GM21737 (cell line): ENCODE measurements around the gene ANKRD22.
"Not testable (repeated sequence)": the region's sequence is repeated elsewhere in the genome, so short reads cannot be mapped to it uniquely, and the experiment has no call there.

Experiments
- ATAC-seq: cut with Tn5 transposase; IDR thresholded peaks from one replicate; pipeline ENCODE4 v1.9.1; 2021; ENCODE audit warnings: mild to moderate bottlenecking, moderate library complexity; ENCODE audit not compliant: unreplicated experiment

ANKRD22 gene

DNA sequence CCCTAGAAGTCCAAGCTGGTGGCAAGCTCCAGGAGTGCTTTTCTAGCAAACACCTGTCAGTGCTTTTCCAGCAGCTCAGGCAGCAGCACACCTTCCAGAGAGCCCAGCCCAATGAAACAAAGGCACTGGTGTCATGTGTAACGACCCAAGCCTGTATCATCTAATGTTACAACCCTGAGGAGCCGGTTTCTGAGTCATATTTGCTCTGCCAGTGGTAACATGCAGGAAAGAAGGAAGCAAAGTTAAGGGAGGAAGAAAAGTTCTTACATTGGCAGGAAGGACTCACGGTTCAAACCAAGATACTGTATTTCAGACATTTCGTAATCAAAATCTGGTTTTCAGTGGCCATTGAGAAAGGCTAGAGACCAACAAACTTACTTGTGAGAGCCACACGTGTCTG lies at the start of gene ANKRD22:
ANKRD22 (minus strand) TSS at position 139 of the 400 bp plus-strand sequence. CDS start 237 bp downstream, outside the sequence.
- ATAC-seq, result no peak

- ATAC-seq, result no peak
Observed at GRCh38 chr10:88899886-88900285, 48.2 kb upstream of the ANKRD22 start.

DNA sequence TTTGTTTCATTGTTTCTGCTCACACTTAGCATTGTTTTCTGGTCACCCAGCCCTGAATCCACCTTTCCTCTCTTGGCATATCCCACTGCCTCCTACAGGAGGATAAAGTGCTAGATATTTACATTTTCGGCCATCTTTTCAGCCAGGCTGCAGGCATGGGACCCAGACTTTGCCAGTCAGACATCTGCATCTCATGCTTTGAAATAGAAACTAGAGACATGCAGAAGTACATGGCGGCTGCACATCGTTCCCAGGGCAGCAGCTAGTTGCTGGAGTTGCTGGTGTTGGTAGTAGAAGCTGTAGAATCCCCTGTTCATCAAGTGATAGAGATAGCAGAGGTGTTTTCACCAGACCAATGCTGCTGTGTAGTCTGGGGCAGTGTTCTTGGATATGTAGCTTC lies 47.1 kb upstream of the ANKRD22 start:
- no peak for ATAC-seq

DNA sequence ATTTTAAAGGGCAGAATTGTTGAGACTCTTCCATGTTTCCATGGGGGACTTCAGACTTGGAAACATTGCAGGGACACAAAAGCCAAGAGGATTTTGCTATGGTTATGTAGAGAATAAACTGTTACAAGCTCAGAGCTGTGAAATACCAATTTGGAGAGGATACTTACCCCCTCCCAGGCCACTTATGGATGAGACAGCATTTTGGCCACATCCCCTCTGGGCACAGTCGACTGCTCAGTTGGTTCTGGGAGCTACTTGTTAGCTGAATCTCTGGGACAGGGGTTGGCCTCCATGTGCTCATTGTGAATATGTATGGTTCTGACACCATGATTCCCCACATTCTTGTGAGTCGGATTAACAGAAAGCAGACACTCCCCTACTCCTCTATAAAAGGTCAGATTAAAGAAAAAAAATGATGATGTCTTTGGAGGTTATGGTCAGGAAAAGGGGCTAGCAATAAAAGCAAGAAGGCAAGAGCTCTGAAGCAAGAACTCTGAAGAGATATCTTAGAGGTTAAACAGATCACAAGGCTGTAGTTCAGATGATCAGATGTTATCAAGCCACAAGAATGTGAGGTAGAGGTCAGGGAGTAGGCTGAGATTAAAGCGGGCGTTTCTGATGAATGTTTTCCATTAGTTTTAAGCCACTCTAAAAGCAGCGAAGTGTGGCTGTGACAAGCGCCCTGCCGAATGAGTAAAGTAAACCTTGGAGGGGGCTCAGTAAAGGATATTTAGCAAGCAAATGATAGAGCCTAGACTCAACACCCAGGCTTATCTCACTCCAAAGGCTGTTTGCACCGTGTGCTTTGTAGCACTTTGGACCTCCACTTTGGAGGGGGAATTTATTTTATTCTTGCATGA lies 45.6 kb upstream of the ANKRD22 start:
- ATAC-seq, result no peak

DNA sequence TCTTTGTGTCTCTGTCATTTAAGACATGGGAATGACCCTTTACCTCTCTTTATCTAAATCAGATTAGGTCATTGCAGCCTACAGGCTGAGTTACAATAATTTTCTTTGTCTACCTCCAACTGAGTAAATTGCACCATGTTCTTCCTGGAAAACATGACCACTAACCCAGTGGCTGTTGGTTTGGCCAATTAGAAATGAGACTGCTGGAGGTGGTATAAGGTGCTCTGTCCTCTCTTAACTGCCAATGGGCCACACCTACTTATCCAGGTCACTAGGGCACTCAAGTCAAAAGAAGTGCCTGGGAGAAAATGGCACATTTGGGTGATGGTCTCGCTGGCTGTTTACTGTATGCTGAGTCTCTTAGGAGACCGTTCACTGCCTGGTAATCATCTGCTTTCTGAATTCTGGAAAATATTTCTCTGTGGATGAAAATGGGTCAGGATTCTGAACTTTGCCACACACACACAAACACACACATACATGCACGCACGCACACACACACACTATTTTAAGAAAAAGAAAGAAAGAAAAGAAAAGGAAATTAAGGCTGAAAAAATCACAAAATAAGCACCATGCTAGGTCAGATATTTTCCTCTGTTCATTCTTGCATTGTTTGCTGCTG lies 44.8 kb upstream of the ANKRD22 start:
- no peak for ATAC-seq

DNA sequence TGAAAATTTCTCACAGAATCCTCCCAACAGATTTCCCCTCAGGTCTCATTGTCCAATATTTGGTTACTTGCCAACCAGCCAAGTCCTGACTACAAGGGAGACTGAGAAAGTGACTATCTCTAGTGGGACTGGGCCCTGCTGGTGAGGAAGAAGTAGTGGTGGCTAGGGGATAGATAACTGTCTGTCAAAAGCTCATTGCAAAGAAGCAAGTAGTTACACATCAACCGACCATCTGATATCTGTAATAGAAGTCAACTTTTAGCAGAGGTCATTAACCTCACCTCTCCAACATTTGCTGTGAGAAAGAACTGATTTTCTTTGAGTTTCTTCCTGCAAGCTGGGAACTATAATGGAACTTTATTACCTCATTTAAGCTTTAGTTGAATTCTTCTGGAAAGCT lies 43.6 kb upstream of the ANKRD22 start:
- no peak for ATAC-seq

- ATAC-seq, result no peak
Observed at GRCh38 chr10:88893611-88894010, 42.0 kb upstream of the ANKRD22 start.

DNA sequence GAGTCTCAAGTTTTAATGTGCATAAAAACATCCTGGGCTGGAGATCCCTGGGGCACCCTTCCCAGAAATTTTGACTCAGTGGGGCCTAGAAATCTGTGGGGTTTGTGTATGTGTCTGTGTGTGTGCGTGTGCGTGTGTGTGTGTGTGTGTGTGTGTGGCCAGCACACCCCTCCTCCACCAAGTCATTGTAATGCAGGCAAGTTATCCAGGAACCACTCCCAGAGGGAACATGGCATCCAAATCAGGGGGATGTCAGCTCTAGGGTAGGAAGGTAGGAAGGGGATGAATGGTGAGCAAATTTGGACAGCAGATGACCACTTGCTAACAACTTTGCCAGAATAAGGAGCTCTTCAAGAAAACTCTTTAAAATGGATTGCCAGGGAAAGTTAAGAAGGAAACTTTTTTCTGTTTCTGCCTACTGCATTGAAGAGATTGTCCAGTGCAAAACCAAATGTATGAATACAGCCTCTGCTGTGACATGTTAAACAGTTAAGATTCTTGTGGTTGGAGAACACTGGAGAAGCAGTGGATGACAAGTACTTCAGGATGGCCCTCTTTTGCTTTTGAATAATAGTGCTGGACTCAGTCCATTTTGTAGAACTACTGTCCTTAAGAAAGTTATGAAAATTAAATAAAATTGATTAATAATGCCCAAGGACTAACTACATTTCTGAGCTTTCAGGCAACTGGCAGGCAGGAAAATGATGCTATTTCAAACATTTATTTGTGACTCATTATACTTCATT lies 40.8 kb upstream of the ANKRD22 start:
- no peak for ATAC-seq

DNA sequence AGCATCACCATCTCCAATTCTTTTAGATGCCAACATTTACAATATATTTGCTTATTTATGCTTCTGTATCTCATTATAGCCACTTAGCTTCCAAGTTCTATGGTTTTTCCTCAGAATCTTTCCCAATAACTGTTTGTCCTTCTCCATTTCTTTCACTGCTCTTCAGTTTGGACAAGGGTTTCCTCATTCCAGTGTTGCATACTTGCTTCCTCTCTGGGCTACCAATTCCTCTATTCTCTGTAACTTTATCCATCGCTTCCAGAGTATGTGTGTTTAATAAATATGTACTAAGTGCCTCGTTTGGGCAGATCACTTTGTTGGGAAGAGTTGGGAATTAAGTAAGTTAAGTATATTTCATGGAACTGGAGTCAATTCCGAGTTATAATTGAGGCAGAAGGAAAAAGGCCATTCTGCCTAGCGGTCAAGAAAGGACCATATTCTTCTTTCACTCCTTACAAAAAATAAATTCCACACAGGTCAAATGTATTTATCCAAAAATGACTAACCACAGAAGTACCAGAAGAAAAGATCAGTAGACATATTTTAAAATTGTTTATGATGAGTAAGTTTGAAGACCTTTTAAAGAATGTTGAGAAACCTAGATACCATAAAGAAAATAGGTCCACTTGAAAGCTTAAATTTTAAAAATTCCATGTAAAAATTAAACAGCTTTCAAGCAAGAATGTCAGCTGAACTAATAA lies 39.2 kb upstream of the ANKRD22 start:
- ATAC-seq, result no peak

- ATAC-seq, result peak; percentile 59
Observed at GRCh38 chr10:88889559-88890337, 38.1 kb upstream of the ANKRD22 start.

- no peak for ATAC-seq
Observed at GRCh38 chr10:88888810-88889445, 37.3 kb upstream of the ANKRD22 start.

- ATAC-seq, result peak; percentile 54
Observed at GRCh38 chr10:88886557-88886956, 34.9 kb upstream of the ANKRD22 start.

DNA sequence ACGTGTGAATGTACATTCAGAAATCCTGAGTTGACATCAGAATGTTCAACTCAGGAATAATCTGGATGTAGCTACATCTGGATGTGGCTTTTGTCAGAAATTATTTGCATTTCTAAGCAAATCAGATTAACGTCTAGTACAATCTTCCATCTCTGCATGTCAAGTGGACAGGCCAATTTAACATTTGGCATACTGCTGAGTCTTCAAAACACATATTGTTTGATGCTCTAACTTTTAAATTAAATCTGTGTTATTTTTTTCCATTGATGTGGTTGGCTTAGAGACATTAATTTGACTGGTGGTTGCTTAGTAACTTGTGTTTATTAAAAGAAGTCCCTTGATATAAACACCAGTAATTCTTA lies 31.8 kb upstream of the ANKRD22 start:
- ATAC-seq, result no peak

- ATAC-seq, result not testable (repeated sequence)
Observed at GRCh38 chr10:88882646-88883447, 31.2 kb upstream of the ANKRD22 start.

DNA sequence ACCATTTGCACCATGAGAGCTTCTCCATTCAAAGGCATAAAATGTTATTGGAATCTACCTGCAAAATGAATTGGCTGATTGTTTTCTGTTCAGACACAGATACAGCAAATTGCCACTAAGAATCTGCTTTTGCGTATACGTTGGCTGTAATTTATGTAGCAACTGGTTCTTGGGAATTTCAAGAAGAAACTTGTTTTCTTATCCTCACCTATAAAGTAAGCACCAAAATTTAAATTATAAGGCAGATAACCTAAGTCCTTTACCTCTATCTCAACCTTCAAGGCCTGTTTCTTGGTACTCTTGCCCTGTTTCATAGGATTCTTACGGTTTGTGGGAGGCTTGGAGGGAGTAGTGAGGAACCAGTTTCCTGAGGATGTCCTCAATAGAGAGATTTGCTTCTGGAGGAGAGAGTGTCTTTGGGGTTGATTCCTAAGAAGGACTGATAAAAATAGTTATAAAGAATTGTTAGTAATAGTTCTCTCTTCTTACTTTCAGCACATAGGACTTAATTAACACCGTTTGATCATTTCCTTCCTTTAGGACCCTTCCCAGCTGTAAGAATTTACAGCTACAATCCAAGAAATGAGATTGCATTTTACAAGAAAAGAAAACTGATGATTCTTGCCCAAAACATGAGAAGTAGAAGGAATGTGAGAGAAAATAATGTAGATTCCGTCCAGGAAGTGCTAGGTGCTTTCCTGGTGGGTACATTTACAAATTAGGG lies 30.4 kb upstream of the ANKRD22 start:
- no peak for ATAC-seq

- ATAC-seq, result no peak
Observed at GRCh38 chr10:88881320-88881719, 29.7 kb upstream of the ANKRD22 start.

DNA sequence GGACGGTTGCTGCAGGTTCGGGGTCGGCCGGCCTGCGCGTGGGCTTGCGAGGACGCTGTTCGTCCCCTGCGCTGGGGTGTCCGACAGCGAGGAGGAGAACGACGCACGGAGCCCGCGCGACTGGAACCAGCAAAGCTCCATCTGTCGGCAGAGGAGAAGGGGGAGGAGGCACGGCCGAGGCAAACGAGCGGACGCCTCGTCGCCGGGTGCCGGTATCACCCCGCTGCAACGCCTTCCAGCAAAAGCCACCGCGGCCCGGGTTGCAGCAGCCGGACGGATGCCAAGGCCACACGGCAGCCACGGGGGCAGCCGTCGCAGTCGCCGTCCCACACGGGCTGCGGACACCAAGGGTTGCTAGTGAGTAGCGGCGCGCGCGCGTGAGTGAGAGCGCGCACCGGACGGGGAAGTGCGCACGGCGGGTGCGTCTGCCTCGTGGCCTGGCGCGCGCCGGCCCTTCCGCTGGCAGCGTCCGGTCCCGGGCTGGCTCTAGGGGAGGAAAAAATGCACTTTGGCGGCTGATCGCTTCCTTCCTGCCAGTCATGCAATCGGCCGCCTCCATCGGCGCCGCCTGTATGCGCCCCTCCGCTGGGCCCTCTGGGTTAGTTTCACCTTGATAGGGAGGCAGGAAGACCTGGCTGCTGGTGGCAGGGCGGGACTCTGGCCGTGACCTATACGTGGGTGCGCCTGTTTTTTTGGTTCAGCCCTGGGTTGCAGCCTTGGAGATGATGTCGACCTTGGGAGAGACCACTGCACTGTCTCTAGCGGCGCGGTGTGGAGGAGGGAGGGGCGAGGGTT lies 28.8 kb upstream of the ANKRD22 start:
- peak; percentile 77 for ATAC-seq
